HepG2 (cell line): Measurements from ENCODE around the gene NOB1. TPM values are rescaled to one million over a fixed set of nuclear protein-coding genes. Genes with fewer than 3 reads are reported as not detected.
A peak's percentile ranks its signal among the peaks of the same experiment; 100 is the strongest.

Experiments
- HES4 ChIP-seq: sonication (generic); formaldehyde crosslinking; IDR thresholded peaks from 2 replicates; pipeline ENCODE4 v1.9.0; 2021; ENCODE audit warnings: mild to moderate bottlenecking, missing genetic modification reagents, borderline replicate concordance
- HNRNPL ChIP-seq: fragments of 200-400 bp; formaldehyde crosslinking; IDR thresholded peaks from 2 replicates; pipeline ENCODE4 v1.6.1; 2017; ENCODE audit warnings: mild to moderate bottlenecking, low read depth, low read length
- KDM5B ChIP-seq: sonication (generic); formaldehyde crosslinking; IDR thresholded peaks from 2 replicates; pipeline ENCODE4 v1.4.0; 2020; ENCODE audit warnings: missing genetic modification reagents, mild to moderate bottlenecking, borderline replicate concordance
- LCORL ChIP-seq, 2 experiments: fragments of 450-650 bp in 1 of 2; sonication (generic) in 1 of 2; formaldehyde crosslinking in 1 of 2; IDR thresholded peaks; 2 replicates each; pipeline versions ENCODE4 v1.5.0 to v1.6.1; 2017 to 2020; ENCODE audit warnings: antibody characterized with exemption in 1 of 2, missing genetic modification reagents in 1 of 2
- MIER3 ChIP-seq: IDR thresholded peaks from 2 replicates; pipeline ENCODE4 v1.6.1; 2016; ENCODE audit warnings: missing compliant biosample characterization, borderline replicate concordance
- NCOR1 ChIP-seq: fragments of 200-600 bp; sonication (generic); IDR thresholded peaks from 2 replicates; pipeline ENCODE4 v1.7.0; 2017; ENCODE audit warnings: antibody characterized with exemption, low read length, borderline replicate concordance
- TCF12 ChIP-seq, 2 experiments: fragments of 450-650 bp in 1 of 2; sonication (generic) in 1 of 2; formaldehyde crosslinking in 1 of 2; IDR thresholded peaks; 2 replicates each; pipeline versions ENCODE4 v1.6.1 to v1.8.0; 2017 to 2022; ENCODE audit warnings: antibody characterized with exemption in 1 of 2, mild to moderate bottlenecking in 1 of 2, missing genetic modification reagents in 1 of 2, moderate library complexity in 1 of 2
- THAP11 ChIP-seq: IDR thresholded peaks from 2 replicates; pipeline ENCODE4 v1.6.1; 2016; ENCODE audit warnings: missing biosample characterization, missing genetic modification reagents
- ZNF121 ChIP-seq: sonication (generic); formaldehyde crosslinking; IDR thresholded peaks from 2 replicates; pipeline ENCODE4 v1.5.0; 2020; ENCODE audit warnings: mild to moderate bottlenecking, missing genetic modification reagents
- ZNF136 ChIP-seq: sonication (generic); formaldehyde crosslinking; IDR thresholded peaks from 2 replicates; pipeline ENCODE4 v1.8.1; 2022; ENCODE audit warnings: low read depth, mild to moderate bottlenecking, moderate library complexity, missing genetic modification reagents
- ZNF207 ChIP-seq: fragments of 450-650 bp; IDR thresholded peaks from 2 replicates; pipeline ENCODE4 v1.6.1; 2016; ENCODE audit warnings: antibody characterized with exemption, borderline replicate concordance
- ZNF431 ChIP-seq: sonication (generic); formaldehyde crosslinking; IDR thresholded peaks from 2 replicates; pipeline ENCODE4 v1.9.0; 2022; ENCODE audit warnings: missing genetic modification reagents, low read depth, mild to moderate bottlenecking, borderline replicate concordance
- ZNF670 ChIP-seq: sonication (generic); formaldehyde crosslinking; IDR thresholded peaks from 2 replicates; pipeline ENCODE4 v1.8.0; 2022; ENCODE audit warnings: mild to moderate bottlenecking, missing genetic modification reagents, borderline replicate concordance
- ZNF788 ChIP-seq: sonication (generic); formaldehyde crosslinking; IDR thresholded peaks from 2 replicates; pipeline ENCODE4 v1.5.0; 2020; ENCODE audit warnings: mild to moderate bottlenecking, missing genetic modification reagents, borderline replicate concordance
- ZNF883 ChIP-seq: sonication (generic); formaldehyde crosslinking; IDR thresholded peaks from 2 replicates; pipeline ENCODE4 v1.5.1; 2020; ENCODE audit warnings: mild to moderate bottlenecking, missing genetic modification reagents; ENCODE audit errors: not compliant biosample characterization
- polyA plus RNA-seq, 8 experiments: library from polyadenylated mRNA; depleted of rRNA in 3 of 8; stranded (reverse) in 7 of 8; unstranded in 1 of 8; fragments of >200 nt; fragmentation: Illumina TruSeq in 4 of 8; extraction: Trizol in 4 of 8; gene quantifications; 2 replicates each; pipeline versions ENCODE4 v1.2.1 to v1.2.3, GENCODE V29; 2011 to 2016; ENCODE audit warnings: low read depth in 4 of 8, missing spikeins in 1 of 8, mixed read lengths in 1 of 8; ENCODE audit not compliant: insufficient read depth in 1 of 8
- total RNA-seq, 5 experiments: library from RNA; depleted of rRNA; stranded (reverse); fragments of >200 nt; fragmentation: Illumina TruSeq; extraction: Trizol; gene quantifications; 2 replicates each; pipeline ENCODE4 v1.2.3, GENCODE V29; 2016; ENCODE audit warnings: low read depth in 1 of 5
- TF ChIP-seq, protein P1 (sequence below): sonication (generic); formaldehyde crosslinking; IDR thresholded peaks from 2 replicates; pipeline ENCODE4 v1.8.1; 2022; ENCODE audit warnings: low read depth, mild to moderate bottlenecking, missing genetic modification reagents
- TF ChIP-seq, protein P2 (sequence below): sonication (generic); formaldehyde crosslinking; IDR thresholded peaks from 2 replicates; pipeline ENCODE4 v1.9.0; 2021; ENCODE audit warnings: missing genetic modification reagents, borderline replicate concordance
- TF ChIP-seq, protein P3 (sequence below): sonication (generic); formaldehyde crosslinking; IDR thresholded peaks from 2 replicates; pipeline ENCODE4 v1.9.0; 2021; ENCODE audit warnings: missing genetic modification reagents, borderline replicate concordance
- TF ChIP-seq, protein P4 (sequence below): sonication (generic); formaldehyde crosslinking; conservative IDR thresholded peaks from 2 replicates; pipeline ENCODE4 v1.4.0; 2020; ENCODE audit warnings: missing genetic modification reagents

NOB1 gene
- total and polyA plus RNA-seq, 2 of the 13 experiments (the other 11 are each of a cell fraction or from before 2014, with no cell fraction given): 47.1 to 162 TPM

DNA sequence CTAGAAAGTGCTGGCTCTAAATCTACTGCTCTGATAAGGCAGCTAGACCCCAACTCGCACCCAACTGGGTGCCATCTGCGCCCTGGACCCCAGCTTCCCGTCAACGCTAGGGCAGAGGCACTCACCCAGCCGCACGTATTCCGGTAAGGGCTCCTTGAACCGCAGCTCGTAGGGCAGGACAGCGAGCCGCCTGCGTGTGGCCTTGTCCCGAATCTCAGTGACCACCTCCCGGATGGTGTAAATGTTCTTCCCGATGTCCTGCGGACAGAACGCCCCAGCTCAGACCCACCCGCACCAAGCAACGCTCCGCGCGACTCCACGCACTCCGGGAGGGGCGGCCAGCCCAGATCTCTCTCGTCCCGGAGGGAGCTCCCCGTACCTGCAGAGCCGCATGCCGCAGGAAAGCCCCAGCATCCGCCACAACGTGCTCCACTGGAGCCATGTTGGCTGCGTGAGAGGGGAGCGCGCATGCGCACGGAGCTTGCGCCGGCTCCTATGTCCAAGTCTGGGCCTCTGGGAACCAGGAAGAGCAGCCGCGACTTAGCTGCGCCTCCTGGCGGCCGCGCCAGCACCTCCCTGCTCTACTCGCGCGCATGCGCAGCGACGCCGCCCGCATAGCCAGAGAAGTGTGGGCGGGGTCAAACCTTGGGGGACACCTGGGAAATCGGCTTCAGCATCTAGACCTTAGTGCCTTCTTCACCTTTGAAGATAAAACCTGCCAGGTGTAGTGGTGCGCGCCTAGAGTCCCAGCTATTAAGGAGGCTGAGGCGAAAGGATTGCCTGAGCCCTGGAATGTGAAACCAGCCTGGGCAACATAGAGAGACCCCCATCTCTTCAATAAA, at the start of gene NOB1 (continued):
- TF ChIP-seq, protein P1, sequence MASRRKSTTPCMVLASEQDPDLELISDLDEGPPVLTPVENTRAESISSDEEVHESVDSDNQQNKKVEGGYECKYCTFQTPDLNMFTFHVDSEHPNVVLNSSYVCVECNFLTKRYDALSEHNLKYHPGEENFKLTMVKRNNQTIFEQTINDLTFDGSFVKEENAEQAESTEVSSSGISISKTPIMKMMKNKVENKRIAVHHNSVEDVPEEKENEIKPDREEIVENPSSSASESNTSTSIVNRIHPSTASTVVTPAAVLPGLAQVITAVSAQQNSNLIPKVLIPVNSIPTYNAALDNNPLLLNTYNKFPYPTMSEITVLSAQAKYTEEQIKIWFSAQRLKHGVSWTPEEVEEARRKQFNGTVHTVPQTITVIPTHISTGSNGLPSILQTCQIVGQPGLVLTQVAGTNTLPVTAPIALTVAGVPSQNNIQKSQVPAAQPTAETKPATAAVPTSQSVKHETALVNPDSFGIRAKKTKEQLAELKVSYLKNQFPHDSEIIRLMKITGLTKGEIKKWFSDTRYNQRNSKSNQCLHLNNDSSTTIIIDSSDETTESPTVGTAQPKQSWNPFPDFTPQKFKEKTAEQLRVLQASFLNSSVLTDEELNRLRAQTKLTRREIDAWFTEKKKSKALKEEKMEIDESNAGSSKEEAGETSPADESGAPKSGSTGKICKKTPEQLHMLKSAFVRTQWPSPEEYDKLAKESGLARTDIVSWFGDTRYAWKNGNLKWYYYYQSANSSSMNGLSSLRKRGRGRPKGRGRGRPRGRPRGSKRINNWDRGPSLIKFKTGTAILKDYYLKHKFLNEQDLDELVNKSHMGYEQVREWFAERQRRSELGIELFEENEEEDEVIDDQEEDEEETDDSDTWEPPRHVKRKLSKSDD (CRISPR knock-in tag): peak; percentile 90; the same call in 1 of the 2 replicates
- peak; percentile 98 for TF ChIP-seq ZNF883 (CRISPR knock-in tag)
- TF ChIP-seq ZNF431 (CRISPR knock-in tag): peak; percentile 96; the same call in 1 of the 2 replicates
- TF ChIP-seq, protein P2, sequence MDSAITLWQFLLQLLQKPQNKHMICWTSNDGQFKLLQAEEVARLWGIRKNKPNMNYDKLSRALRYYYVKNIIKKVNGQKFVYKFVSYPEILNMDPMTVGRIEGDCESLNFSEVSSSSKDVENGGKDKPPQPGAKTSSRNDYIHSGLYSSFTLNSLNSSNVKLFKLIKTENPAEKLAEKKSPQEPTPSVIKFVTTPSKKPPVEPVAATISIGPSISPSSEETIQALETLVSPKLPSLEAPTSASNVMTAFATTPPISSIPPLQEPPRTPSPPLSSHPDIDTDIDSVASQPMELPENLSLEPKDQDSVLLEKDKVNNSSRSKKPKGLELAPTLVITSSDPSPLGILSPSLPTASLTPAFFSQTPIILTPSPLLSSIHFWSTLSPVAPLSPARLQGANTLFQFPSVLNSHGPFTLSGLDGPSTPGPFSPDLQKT (CRISPR knock-in tag): no peak
- 0 out of 2 replicates have a peak, but pooled peaks have one; percentile 58 for TF ChIP-seq HNRNPL
- no peak for TF ChIP-seq LCORL (IDR thresholded peaks at IDR 0.05)
- TF ChIP-seq LCORL (CRISPR knock-in tag; IDR thresholded peaks at IDR 0.05): peak; percentile 77
- peak; percentile 86 for TF ChIP-seq THAP11
- peak; percentile 96; the same call in 1 of the 2 replicates for TF ChIP-seq ZNF670 (CRISPR knock-in tag)
- TF ChIP-seq MIER3 (CRISPR knock-in tag): peak; percentile 85; the same call in 1 of the 2 replicates
- TF ChIP-seq HES4: no peak
- TF ChIP-seq ZNF788 (CRISPR knock-in tag): peak; percentile 98
- TF ChIP-seq ZNF207: no peak
- TF ChIP-seq, protein P3, sequence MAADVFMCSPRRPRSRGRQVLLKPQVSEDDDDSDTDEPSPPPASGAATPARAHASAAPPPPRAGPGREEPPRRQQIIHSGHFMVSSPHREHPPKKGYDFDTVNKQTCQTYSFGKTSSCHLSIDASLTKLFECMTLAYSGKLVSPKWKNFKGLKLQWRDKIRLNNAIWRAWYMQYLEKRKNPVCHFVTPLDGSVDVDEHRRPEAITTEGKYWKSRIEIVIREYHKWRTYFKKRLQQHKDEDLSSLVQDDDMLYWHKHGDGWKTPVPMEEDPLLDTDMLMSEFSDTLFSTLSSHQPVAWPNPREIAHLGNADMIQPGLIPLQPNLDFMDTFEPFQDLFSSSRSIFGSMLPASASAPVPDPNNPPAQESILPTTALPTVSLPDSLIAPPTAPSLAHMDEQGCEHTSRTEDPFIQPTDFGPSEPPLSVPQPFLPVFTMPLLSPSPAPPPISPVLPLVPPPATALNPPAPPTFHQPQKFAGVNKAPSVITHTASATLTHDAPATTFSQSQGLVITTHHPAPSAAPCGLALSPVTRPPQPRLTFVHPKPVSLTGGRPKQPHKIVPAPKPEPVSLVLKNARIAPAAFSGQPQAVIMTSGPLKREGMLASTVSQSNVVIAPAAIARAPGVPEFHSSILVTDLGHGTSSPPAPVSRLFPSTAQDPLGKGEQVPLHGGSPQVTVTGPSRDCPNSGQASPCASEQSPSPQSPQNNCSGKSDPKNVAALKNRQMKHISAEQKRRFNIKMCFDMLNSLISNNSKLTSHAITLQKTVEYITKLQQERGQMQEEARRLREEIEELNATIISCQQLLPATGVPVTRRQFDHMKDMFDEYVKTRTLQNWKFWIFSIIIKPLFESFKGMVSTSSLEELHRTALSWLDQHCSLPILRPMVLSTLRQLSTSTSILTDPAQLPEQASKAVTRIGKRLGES (CRISPR knock-in tag): no peak
- TF ChIP-seq ZNF121 (CRISPR knock-in tag): peak; percentile 90
- TF ChIP-seq, protein P4, sequence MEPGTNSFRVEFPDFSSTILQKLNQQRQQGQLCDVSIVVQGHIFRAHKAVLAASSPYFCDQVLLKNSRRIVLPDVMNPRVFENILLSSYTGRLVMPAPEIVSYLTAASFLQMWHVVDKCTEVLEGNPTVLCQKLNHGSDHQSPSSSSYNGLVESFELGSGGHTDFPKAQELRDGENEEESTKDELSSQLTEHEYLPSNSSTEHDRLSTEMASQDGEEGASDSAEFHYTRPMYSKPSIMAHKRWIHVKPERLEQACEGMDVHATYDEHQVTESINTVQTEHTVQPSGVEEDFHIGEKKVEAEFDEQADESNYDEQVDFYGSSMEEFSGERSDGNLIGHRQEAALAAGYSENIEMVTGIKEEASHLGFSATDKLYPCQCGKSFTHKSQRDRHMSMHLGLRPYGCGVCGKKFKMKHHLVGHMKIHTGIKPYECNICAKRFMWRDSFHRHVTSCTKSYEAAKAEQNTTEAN (CRISPR knock-in tag): 0 out of 2 replicates have a peak, but pooled peaks have one; percentile 47
- TF ChIP-seq KDM5B: peak; percentile 97
- peak; percentile 99 for TF ChIP-seq ZNF136 (CRISPR knock-in tag)
- TF ChIP-seq NCOR1: no peak
- no peak for TF ChIP-seq TCF12 (IDR thresholded peaks at IDR 0.05)
- peak; percentile 75 for TF ChIP-seq TCF12 (CRISPR knock-in tag; IDR thresholded peaks at IDR 0.05)
